ENCODE measurements around the gene C12orf60.

The C12orf60 gene

GRCh38 chr12:14769969-14770495, 33.4 kb upstream of the C12orf60 start (continued):
- no peak for TF ChIP-seq ZNF362 (tag by site-specific recombination; IDR thresholded peaks at IDR 0.05)
- peak; percentile 95 for TF ChIP-seq PRDM10 (tag by site-specific recombination; IDR thresholded peaks at IDR 0.05)
- TF ChIP-seq ZNF133 (tag by site-specific recombination; IDR thresholded peaks at IDR 0.05): no peak
- no peak for TF ChIP-seq ZNF140 (tag by site-specific recombination; IDR thresholded peaks at IDR 0.05)
- TF ChIP-seq ZBTB7A (tag by site-specific recombination; IDR thresholded peaks at IDR 0.05; ENCODE audit: low read depth): no peak
- TF ChIP-seq ZNF433 (tag by site-specific recombination; IDR thresholded peaks at IDR 0.05; ENCODE audit: low read depth): no peak
- no peak for TF ChIP-seq SCRT2 (tag by site-specific recombination; IDR thresholded peaks at IDR 0.05)
- no peak for TF ChIP-seq KLF16 (tag by site-specific recombination; IDR thresholded peaks at IDR 0.05)
- TF ChIP-seq ZNF311 (tag by site-specific recombination; IDR thresholded peaks at IDR 0.05; ENCODE audit: borderline replicate concordance): no peak
- no peak for TF ChIP-seq ZNF266 (tag by site-specific recombination; IDR thresholded peaks at IDR 0.05; ENCODE audit: low read depth)
- no peak for TF ChIP-seq ZNF513 (tag by site-specific recombination; IDR thresholded peaks at IDR 0.05)
- TF ChIP-seq GLI4 (tag by site-specific recombination; IDR thresholded peaks at IDR 0.05): no peak
- TF ChIP-seq ZNF248 (tag by site-specific recombination; IDR thresholded peaks at IDR 0.05): no peak
- TF ChIP-seq ZNF792 (tag by site-specific recombination; IDR thresholded peaks at IDR 0.05): no peak
- no peak for TF ChIP-seq ZNF19 (tag by site-specific recombination; IDR thresholded peaks at IDR 0.05; ENCODE audit: low read depth)
- no peak for TF ChIP-seq ZBTB44 (tag by site-specific recombination; IDR thresholded peaks at IDR 0.05)
- TF ChIP-seq ZNF571 (tag by site-specific recombination; IDR thresholded peaks at IDR 0.05): no peak
- no peak for TF ChIP-seq ZNF843 (tag by site-specific recombination; IDR thresholded peaks at IDR 0.05)
- TF ChIP-seq ZNF221 (tag by site-specific recombination; IDR thresholded peaks at IDR 0.05; ENCODE audit: borderline replicate concordance): no peak
- no peak for TF ChIP-seq RBAK (tag by site-specific recombination; IDR thresholded peaks at IDR 0.05)
- TF ChIP-seq ZNF23 (tag by site-specific recombination; IDR thresholded peaks at IDR 0.05; ENCODE audit: borderline replicate concordance): no peak
- TF ChIP-seq, protein P1, sequence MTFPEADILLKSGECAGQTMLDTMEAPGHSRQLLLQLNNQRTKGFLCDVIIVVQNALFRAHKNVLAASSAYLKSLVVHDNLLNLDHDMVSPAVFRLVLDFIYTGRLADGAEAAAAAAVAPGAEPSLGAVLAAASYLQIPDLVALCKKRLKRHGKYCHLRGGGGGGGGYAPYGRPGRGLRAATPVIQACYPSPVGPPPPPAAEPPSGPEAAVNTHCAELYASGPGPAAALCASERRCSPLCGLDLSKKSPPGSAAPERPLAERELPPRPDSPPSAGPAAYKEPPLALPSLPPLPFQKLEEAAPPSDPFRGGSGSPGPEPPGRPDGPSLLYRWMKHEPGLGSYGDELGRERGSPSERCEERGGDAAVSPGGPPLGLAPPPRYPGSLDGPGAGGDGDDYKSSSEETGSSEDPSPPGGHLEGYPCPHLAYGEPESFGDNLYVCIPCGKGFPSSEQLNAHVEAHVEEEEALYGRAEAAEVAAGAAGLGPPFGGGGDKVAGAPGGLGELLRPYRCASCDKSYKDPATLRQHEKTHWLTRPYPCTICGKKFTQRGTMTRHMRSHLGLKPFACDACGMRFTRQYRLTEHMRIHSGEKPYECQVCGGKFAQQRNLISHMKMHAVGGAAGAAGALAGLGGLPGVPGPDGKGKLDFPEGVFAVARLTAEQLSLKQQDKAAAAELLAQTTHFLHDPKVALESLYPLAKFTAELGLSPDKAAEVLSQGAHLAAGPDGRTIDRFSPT (tag by site-specific recombination; IDR thresholded peaks at IDR 0.05): peak; percentile 92
- TF ChIP-seq ZNF354C (tag by site-specific recombination; IDR thresholded peaks at IDR 0.05; ENCODE audit: borderline replicate concordance, low read depth): no peak
- TF ChIP-seq ZNF174 (tag by site-specific recombination; IDR thresholded peaks at IDR 0.05): no peak
- TF ChIP-seq ZNF670 (tag by site-specific recombination; IDR thresholded peaks at IDR 0.05; ENCODE audit: low read depth): no peak
- TF ChIP-seq ZNF24 (tag by site-specific recombination; IDR thresholded peaks at IDR 0.05): peak; percentile 39; the same call in 1 of the 2 replicates
- no peak for TF ChIP-seq ZNF785 (tag by site-specific recombination; IDR thresholded peaks at IDR 0.05)
- TF ChIP-seq ZBTB20 (tag by site-specific recombination; IDR thresholded peaks at IDR 0.05): peak; percentile 89
- no peak for TF ChIP-seq ZNF654 (tag by site-specific recombination; IDR thresholded peaks at IDR 0.05; ENCODE audit: low read depth)
- peak; percentile 78 for TF ChIP-seq ZNF629 (tag by site-specific recombination; IDR thresholded peaks at IDR 0.05)
- no peak for TF ChIP-seq ZNF211 (tag by site-specific recombination; IDR thresholded peaks at IDR 0.05; ENCODE audit: low read depth)
- TF ChIP-seq MYNN (tag by site-specific recombination; IDR thresholded peaks at IDR 0.05; ENCODE audit: borderline replicate concordance): no peak
- TF ChIP-seq ZNF626 (tag by site-specific recombination; IDR thresholded peaks at IDR 0.05): no peak
